H1 (cell line): Measurements from ENCODE around the gene LBH. TPM values are rescaled to one million over a fixed set of nuclear protein-coding genes. Genes with fewer than 3 reads are reported as not detected.

Source experiments
- CTCF ChIA-PET: fragments of 300-600 bp; sonication (Branson Sonifier 250); formaldehyde crosslinking; loops from one replicate; lab custom pipeline; 2021; ENCODE audit not compliant: partially characterized antibody; lab: Charles Lee
- POLR2A ChIA-PET: fragments of 300-600 bp; sonication (Branson Sonifier 250); formaldehyde crosslinking; loops from one replicate; lab custom pipeline; 2021; ENCODE audit warnings: inconsistent platforms; ENCODE audit not compliant: partially characterized antibody; lab: Charles Lee
- DNase-seq, 2 experiments: peaks; one replicate each; pipeline versions ENCODE4 v3.0.0 to v3.0.0-alpha.2; 2010 to 2022; ENCODE audit warnings: low spot score in 2 of 2, low read depth in 1 of 2, mixed read lengths in 1 of 2
- FAIRE-seq: peaks from 2 replicates; lab custom pipeline; 2011; peaks lifted over from hg19 to GRCh38; lab: Jason Lieb, UNC
- H2AFZ ChIP-seq: 2 replicates; pipeline ENCODE4 v1.8.1; 2012; ENCODE audit warnings: low read length, inconsistent platforms
- H2AK5ac ChIP-seq: 2 replicates; pipeline ENCODE4 v1.6.1; 2013; ENCODE audit warnings: low read depth, low read length
- H2BK120ac ChIP-seq: replicated peaks from 2 replicates; pipeline ENCODE3; 2013; ENCODE audit warnings: low read depth, low read length, inconsistent platforms
- H2BK12ac ChIP-seq: 2 replicates; pipeline ENCODE4 v1.6.1; 2013; ENCODE audit warnings: low read depth, low read length
- H2BK15ac ChIP-seq: 2 replicates; pipeline ENCODE4 v1.6.1; 2013; ENCODE audit warnings: low read length
- H2BK20ac ChIP-seq: 2 replicates; pipeline ENCODE4 v1.6.1; 2013; ENCODE audit warnings: low read length
- H2BK5ac ChIP-seq: 2 replicates; pipeline ENCODE4 v1.6.1; 2013; ENCODE audit warnings: low read depth, low read length
- H3K14ac ChIP-seq: 2 replicates; pipeline ENCODE4 v1.6.1; 2013; ENCODE audit warnings: inconsistent platforms; ENCODE audit not compliant: insufficient read length
- H3K18ac ChIP-seq: 2 replicates; pipeline ENCODE4 v1.6.1; 2013; ENCODE audit warnings: low read length; ENCODE audit errors: extremely low read depth
- H3K23ac ChIP-seq: 2 replicates; pipeline ENCODE4 v1.6.1; 2013; ENCODE audit warnings: inconsistent platforms; ENCODE audit not compliant: insufficient read length
- H3K23me2 ChIP-seq: 2 replicates; pipeline ENCODE4 v1.6.1; 2013; ENCODE audit warnings: low read depth, low read length
- H3K27ac ChIP-seq: 2 replicates; pipeline ENCODE4 v1.6.1; 2011; ENCODE audit warnings: low read depth, low read length, inconsistent platforms
- H3K27me3 ChIP-seq, 4 experiments: replicated peaks in 1 of 4; 1 replicate in 1 of 4; 2 replicates in 3 of 4; pipeline versions ENCODE4 v1.6.1 to v1.8.1; 2011 to 2013; ENCODE audit warnings: low read length in 3 of 4, mild to moderate bottlenecking in 3 of 4, inconsistent platforms in 2 of 4, mixed read lengths in 2 of 4, moderate library complexity in 1 of 4; ENCODE audit not compliant: control insufficient read depth in 3 of 4, insufficient read depth in 3 of 4; ENCODE audit errors: extremely low read depth in 1 of 4
- H3K36me3 ChIP-seq, 4 experiments: 2 replicates each; pipeline versions ENCODE4 v1.6.1 to v1.8.1; 2011 to 2013; ENCODE audit warnings: mild to moderate bottlenecking in 4 of 4, low read length in 3 of 4, moderate library complexity in 2 of 4, control low read depth in 1 of 4, inconsistent platforms in 1 of 4; ENCODE audit not compliant: insufficient read depth in 4 of 4, control insufficient read depth in 2 of 4
- H3K4ac ChIP-seq: replicated peaks from 2 replicates; pipeline ENCODE3; 2013; ENCODE audit warnings: low read length, low read depth, mixed read lengths, inconsistent platforms; ENCODE audit not compliant: insufficient read length
- H3K4me1 ChIP-seq, 4 experiments: replicated peaks in 1 of 4; 1 replicate in 1 of 4; 2 replicates in 3 of 4; pipeline versions ENCODE4 v1.6.1 to v1.8.1; 2011 to 2013; ENCODE audit warnings: low read length in 3 of 4, inconsistent platforms in 2 of 4, mixed read lengths in 1 of 4; ENCODE audit not compliant: insufficient read depth in 4 of 4, control insufficient read depth in 3 of 4
- H3K4me2 ChIP-seq, 2 experiments: 2 replicates each; pipeline versions ENCODE4 v1.6.1 to v1.8.1; 2011 to 2013; ENCODE audit warnings: low read depth in 2 of 2, low read length in 2 of 2, control low read depth in 1 of 2, inconsistent platforms in 1 of 2, mild to moderate bottlenecking in 1 of 2; ENCODE audit not compliant: insufficient read depth in 1 of 2
- H3K4me3 ChIP-seq, 4 experiments: fragments of 200-600, 300-600 bp in 1 of 4; sonication (generic), shearing (Covaris generic), sonication (Bioruptor Twin) in 1 of 4; 2 replicates each; pipeline versions ENCODE4 v1.5.1 to v1.8.1; 2011 to 2016; ENCODE audit warnings: low read length in 4 of 4, low read depth in 3 of 4, control low read depth in 2 of 4, inconsistent platforms in 2 of 4, mild to moderate bottlenecking in 2 of 4, mixed read lengths in 1 of 4, moderate library complexity in 1 of 4; ENCODE audit not compliant: insufficient read depth in 2 of 4; ENCODE audit errors: extremely low read depth in 1 of 4
- H3K56ac ChIP-seq: replicated peaks from 2 replicates; pipeline ENCODE3; 2013; ENCODE audit warnings: low read depth, mild to moderate bottlenecking, mixed read lengths, low read length, inconsistent platforms; ENCODE audit not compliant: insufficient read length
- H3K79me1 ChIP-seq: 2 replicates; pipeline ENCODE4 v1.6.1; 2013; ENCODE audit warnings: low read depth, low read length, control low read depth
- H3K79me2 ChIP-seq, 2 experiments: 2 replicates each; pipeline versions ENCODE4 v1.6.1 to v1.8.1; 2012 to 2013; ENCODE audit warnings: low read length in 2 of 2, mild to moderate bottlenecking in 2 of 2, inconsistent platforms in 1 of 2; ENCODE audit not compliant: insufficient read depth in 2 of 2, control insufficient read depth in 1 of 2
- H3K9ac ChIP-seq, 4 experiments: replicated peaks in 1 of 4; 1 replicate in 1 of 4; 2 replicates in 3 of 4; pipeline versions ENCODE4 v1.6.1 to v1.8.1; 2011 to 2013; ENCODE audit warnings: low read depth in 3 of 4, low read length in 3 of 4, control low read depth in 2 of 4, mild to moderate bottlenecking in 2 of 4, moderate library complexity in 2 of 4, inconsistent platforms in 1 of 4; ENCODE audit errors: extremely low read depth in 1 of 4
- H3K9me3 ChIP-seq, 2 experiments: 2 replicates each; pipeline versions ENCODE4 v1.6.1 to v1.8.1; 2012 to 2013; ENCODE audit warnings: mild to moderate bottlenecking in 2 of 2, moderate library complexity in 2 of 2, control low read depth in 1 of 2, inconsistent platforms in 1 of 2, low read depth in 1 of 2, low read length in 1 of 2, mixed read lengths in 1 of 2; ENCODE audit not compliant: insufficient read depth in 2 of 2
- H4K20me1 ChIP-seq, 2 experiments: replicated peaks in 1 of 2; 2 replicates each; pipeline versions ENCODE3 to v1.8.1; 2011 to 2013; ENCODE audit warnings: inconsistent platforms in 2 of 2, low read length in 2 of 2, mild to moderate bottlenecking in 1 of 2; ENCODE audit not compliant: insufficient read depth in 2 of 2, control insufficient read depth in 1 of 2
- H4K5ac ChIP-seq: 2 replicates; pipeline ENCODE4 v1.6.1; 2013; ENCODE audit warnings: low read length, low read depth, mixed read lengths, inconsistent platforms; ENCODE audit not compliant: insufficient read length
- H4K8ac ChIP-seq: 2 replicates; pipeline ENCODE4 v1.8.0; 2013; ENCODE audit warnings: mild to moderate bottlenecking, moderate library complexity, low read length, inconsistent platforms; ENCODE audit not compliant: insufficient read depth; ENCODE audit errors: extremely low read depth
- H4K91ac ChIP-seq: replicated peaks from 2 replicates; pipeline ENCODE3; 2013; ENCODE audit warnings: low read length, mixed read lengths, inconsistent platforms; ENCODE audit not compliant: insufficient read length
- CTBP2 ChIP-seq: IDR thresholded peaks from 2 replicates; pipeline ENCODE4 v1.7.0; 2011; ENCODE audit warnings: borderline replicate concordance, mild to moderate bottlenecking, moderate library complexity, mixed read lengths, low read length; ENCODE audit not compliant: insufficient read depth, insufficient read length
- EGR1 ChIP-seq: IDR thresholded peaks from 2 replicates; pipeline ENCODE4 v1.6.1; 2011; ENCODE audit warnings: low read depth, low read length, borderline replicate concordance
- GTF2F1 ChIP-seq: IDR thresholded peaks from 2 replicates; pipeline ENCODE4 v1.6.1; 2012; ENCODE audit warnings: low read depth, low read length, improper control_type of control experiment, borderline replicate concordance
- KDM4A ChIP-seq: IDR thresholded peaks from one replicate; pipeline ENCODE4 v1.7.1; 2012; ENCODE audit warnings: low read depth, mild to moderate bottlenecking, moderate library complexity, low read length, inconsistent platforms; ENCODE audit not compliant: severe bottlenecking
- RXRA ChIP-seq: IDR thresholded peaks from 2 replicates; pipeline ENCODE4 v1.6.1; 2011; ENCODE audit warnings: low read depth, mild to moderate bottlenecking, low read length, moderate library complexity; ENCODE audit not compliant: insufficient read depth
- SIRT6 ChIP-seq: IDR thresholded peaks from one replicate; pipeline ENCODE4 v1.7.1; 2012; ENCODE audit warnings: low read length, inconsistent platforms
- TAF7 ChIP-seq: optimal IDR thresholded peaks from 2 replicates; pipeline ENCODE3; 2011; ENCODE audit warnings: low read depth, mild to moderate bottlenecking, inconsistent platforms, low read length, moderate library complexity, borderline replicate concordance
- YY1 ChIP-seq: IDR thresholded peaks from 2 replicates; pipeline ENCODE4 v1.6.1; 2011; ENCODE audit warnings: low read depth, mild to moderate bottlenecking, low read length
- WGBS, 2 experiments: shearing (Covaris generic) in 1 of 2; methylation state at CpG; one replicate each; pipeline versions ENCODE4 v1.1.6 to v1.1.7; 2013 to 2015; ENCODE audit warnings: low lambda C conversion rate in 2 of 2, mixed read lengths in 2 of 2, inconsistent platforms in 1 of 2, low coverage in 1 of 2, missing lambda C conversion rate in 1 of 2; ENCODE audit not compliant: insufficient replicate concordance in 2 of 2, insufficient coverage in 1 of 2, insufficient read length in 1 of 2; ENCODE audit errors: extremely low coverage in 1 of 2, missing lambda C conversion rate in 1 of 2; 5-methylcytosine and 5-hydroxymethylcytosine counted together
- polyA plus RNA-seq, 7 experiments: library from polyadenylated mRNA; depleted of rRNA in 3 of 7; stranded (reverse) in 5 of 7; unstranded in 2 of 7; fragments of >200 nt in 5 of 7; fragments of 200-250 nt in 2 of 7; gene quantifications; 1 replicate in 5 of 7; 2 replicates in 1 of 7; 4 replicates in 1 of 7; pipeline versions ENCODE4 v1.2.1 to v1.2.3, GENCODE V29; 2011 to 2013; ENCODE audit warnings: missing spikeins in 2 of 7, mixed read lengths in 2 of 7
- total RNA-seq: library from RNA; stranded (reverse); fragmentation: NEBNext Ultra II Directional; extraction: Animal tissue kit (Norgen Biotek cat#: 25700); gene quantifications from 2 replicates; pipeline ENCODE4 v1.2.1, GENCODE V29; 2021

Gene LBH
- total and polyA plus RNA-seq, 2 of the 8 experiments (the other 6 are each of a cell fraction or from before 2014, with no cell fraction given) = 25.7 to 34.5 TPM

DNA sequence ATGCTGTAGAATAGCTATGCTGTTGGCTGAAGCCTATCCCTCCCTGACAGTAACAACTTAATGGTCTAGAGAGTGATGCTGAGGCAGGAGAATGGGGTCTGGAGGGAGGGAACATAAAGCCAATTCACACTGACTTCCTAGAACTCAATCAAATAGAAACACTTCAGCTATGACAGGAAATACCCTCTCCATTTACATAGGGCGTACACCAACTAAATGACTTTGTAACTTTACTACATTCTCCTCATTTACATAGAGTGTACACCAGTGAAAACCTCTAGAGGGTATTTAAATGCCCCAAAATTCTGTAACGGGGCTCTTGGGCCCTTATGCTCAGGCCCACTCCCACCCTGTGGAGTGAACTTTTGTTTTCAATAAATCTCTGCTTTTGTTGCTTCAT, 43.0 kb upstream of the LBH start:
- Histone ChIP-seq H3K36me3 (no peaks in the 10 kb centered on the region), H3K56ac (no peak overlapping the region), H3K18ac (no peak overlapping the region), H3K79me2 (no peaks in the 10 kb centered on the region), H2AK5ac (no peak overlapping the region), H3K4me1 (peaks cover 0 to 5% (median 2%) of the 10 kb centered on the region in 4 experiments; a peak in 2 of 7 replicates), H4K5ac (no peak overlapping the region), H3K4me2 (no peak overlapping the region), H3K4ac (no peak overlapping the region), H3K14ac (no peak overlapping the region), H3K23ac (no peak overlapping the region), H3K27ac (no peak overlapping the region), H3K79me1 (no peaks in the 10 kb centered on the region), H3K27me3 (no peaks in the 10 kb centered on the region), H2BK120ac (no peak overlapping the region), H4K20me1 (no peaks in the 10 kb centered on the region), H3K23me2 (no peaks in the 10 kb centered on the region), H3K9ac (no peak overlapping the region), H2BK12ac (no peak overlapping the region), H3K9me3 (no peaks in the 10 kb centered on the region), H4K8ac (no peak overlapping the region), H2BK5ac (no peak overlapping the region), H2BK15ac (no peak overlapping the region), H4K91ac (no peak overlapping the region), H3K4me3 (no peak overlapping the region), H2BK20ac (no peak overlapping the region), H2AFZ (no peak overlapping the region)
- no peak for DNase-seq
- no peak for TF ChIP-seq GTF2F1
- no peak for TF ChIP-seq CTBP2
- no peak for TF ChIP-seq TAF7
- no peak for TF ChIP-seq RXRA
- TF ChIP-seq KDM4A = no peak
- TF ChIP-seq YY1 = no peak
- TF ChIP-seq EGR1 = no peak
- TF ChIP-seq SIRT6 = no peak
- POLR2A ChIA-PET = no interaction called here
- WGBS, 2 experiments = 100% methylated on average over 2 of the region's 2 CpGs; no CpG with 5 or more reads in 1 of the 2 experiments
- no peak for FAIRE-seq
- CTCF ChIA-PET = interaction anchor here (1.1 to 2.3 kb wide), 3 partner anchors 51 to 522 kb away, joined by 3 to 9 read pairs (median 3); no protein-coding TSS in a partner anchor
